ENCODE measurements around the gene ELMOD1.

Gene ELMOD1

GRCh38 chr11:107704451-107704850 is 113.5 kb downstream of the ELMOD1 start:
- no peak for DNase-seq (ENCODE audit: low read depth in 1 of 2, low spot score in 1 of 2)
- Histone ChIP-seq H3K27ac (replicated peaks) (no peak overlapping the region), H3K27me3 (ENCODE audit: insufficient read depth, poor library complexity, severe bottlenecking) (no peaks in the 10 kb centered on the region), H3K4me3 (replicated peaks; ENCODE audit: insufficient read depth, low read length) (no peak overlapping the region)
- TF ChIP-seq GABPA (IDR thresholded peaks at IDR 0.05; ENCODE audit: low read depth): no peak
- TF ChIP-seq POLR2AphosphoS5 (IDR thresholded peaks at IDR 0.05; ENCODE audit: low read depth): no peak
- no peak for TF ChIP-seq SPI1 (IDR thresholded peaks at IDR 0.05; ENCODE audit: borderline replicate concordance, low read depth)
- no peak for TF ChIP-seq CTCF (IDR thresholded peaks at IDR 0.05; ENCODE audit: insufficient read depth, low read length)
- no peak for TF ChIP-seq REST (IDR thresholded peaks at IDR 0.05; ENCODE audit: insufficient replicate concordance, low read depth)

- no peak for DNase-seq (ENCODE audit: low read depth in 1 of 2, low spot score in 1 of 2)
- Histone ChIP-seq H3K27ac (replicated peaks) (no peak overlapping the region), H3K27me3 (ENCODE audit: insufficient read depth, poor library complexity, severe bottlenecking) (no peaks in the 10 kb centered on the region), H3K4me3 (replicated peaks; ENCODE audit: insufficient read depth, low read length) (no peak overlapping the region)
- TF ChIP-seq CTCF (IDR thresholded peaks at IDR 0.05; ENCODE audit: insufficient read depth, low read length): no peak
- no peak for TF ChIP-seq SPI1 (IDR thresholded peaks at IDR 0.05; ENCODE audit: borderline replicate concordance, low read depth)
- no peak for TF ChIP-seq REST (IDR thresholded peaks at IDR 0.05; ENCODE audit: insufficient replicate concordance, low read depth)
- TF ChIP-seq GABPA (IDR thresholded peaks at IDR 0.05; ENCODE audit: low read depth): no peak
- TF ChIP-seq POLR2AphosphoS5 (IDR thresholded peaks at IDR 0.05; ENCODE audit: low read depth): no peak
These were observed 114.1 kb downstream of the ELMOD1 start for GRCh38 chr11:107705027-107705426.

GRCh38 chr11:107706531-107706930 is 115.6 kb downstream of the ELMOD1 start:
- Histone ChIP-seq H3K4me3 (replicated peaks; ENCODE audit: insufficient read depth, low read length) (no peak overlapping the region), H3K27ac (replicated peaks) (no peak overlapping the region), H3K27me3 (ENCODE audit: insufficient read depth, poor library complexity, severe bottlenecking) (peaks cover 2% of the 10 kb centered on the region)
- DNase-seq (ENCODE audit: low read depth in 1 of 2, low spot score in 1 of 2): no peak
- no peak for TF ChIP-seq REST (IDR thresholded peaks at IDR 0.05; ENCODE audit: insufficient replicate concordance, low read depth)
- no peak for TF ChIP-seq CTCF (IDR thresholded peaks at IDR 0.05; ENCODE audit: insufficient read depth, low read length)
- TF ChIP-seq GABPA (IDR thresholded peaks at IDR 0.05; ENCODE audit: low read depth): no peak
- TF ChIP-seq POLR2AphosphoS5 (IDR thresholded peaks at IDR 0.05; ENCODE audit: low read depth): no peak
- no peak for TF ChIP-seq SPI1 (IDR thresholded peaks at IDR 0.05; ENCODE audit: borderline replicate concordance, low read depth)
